HG03280 (cell line): ENCODE results near the gene EPHB4.
"Not testable (repeated sequence)": the region's sequence is repeated elsewhere in the genome, so short reads cannot be mapped to it uniquely, and the experiment has no call there.

Source experiments
- ATAC-seq: cut with Tn5 transposase; IDR thresholded peaks from one replicate; pipeline ENCODE4 v1.9.1; 2021; ENCODE audit warnings: mild to moderate bottlenecking, moderate library complexity; ENCODE audit not compliant: unreplicated experiment

The EPHB4 gene

DNA sequence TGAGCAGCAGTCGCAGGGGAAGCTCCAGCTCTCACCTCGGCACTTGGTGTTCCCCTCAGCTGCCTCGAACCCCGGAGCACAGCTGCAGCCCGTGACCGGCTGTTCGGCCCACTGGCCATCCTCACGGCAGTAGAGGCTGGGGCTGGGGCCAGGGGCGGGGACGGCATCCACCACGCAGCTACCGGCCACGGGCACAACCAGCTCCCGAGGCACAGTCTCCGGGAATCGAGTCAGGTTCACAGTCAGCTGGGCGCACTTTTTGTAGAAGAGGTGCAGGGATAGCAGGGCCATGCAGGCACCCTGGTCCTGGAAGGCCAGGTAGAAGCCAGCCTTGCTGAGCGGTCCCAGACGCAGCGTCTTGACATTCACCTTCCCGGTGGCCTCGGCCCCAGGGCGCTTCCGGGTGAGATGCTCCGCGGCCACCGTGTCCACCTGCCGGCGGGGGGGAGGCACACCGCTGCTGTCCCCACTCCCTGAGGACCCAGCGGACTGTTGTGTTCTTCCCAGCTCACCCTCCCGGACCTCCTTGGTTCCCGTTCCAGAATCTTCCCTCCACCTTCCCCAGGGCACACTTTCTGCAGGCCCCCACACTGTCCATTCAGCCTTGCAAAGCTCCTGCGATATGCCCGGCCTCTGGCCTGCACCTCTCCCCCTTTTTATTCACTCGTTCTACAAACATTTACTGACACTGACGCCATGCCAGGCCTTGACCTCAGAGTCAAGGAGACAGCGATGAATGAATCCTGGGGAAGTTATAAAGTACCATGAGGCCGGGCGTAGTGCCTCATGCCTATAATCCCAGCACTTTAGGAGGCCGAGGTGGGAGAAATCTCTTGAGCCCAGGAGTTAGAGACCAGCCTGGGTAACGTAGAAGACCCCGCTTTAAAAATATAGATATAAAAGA lies 4.8 kb downstream of the EPHB4 start:
- no peak for ATAC-seq

DNA sequence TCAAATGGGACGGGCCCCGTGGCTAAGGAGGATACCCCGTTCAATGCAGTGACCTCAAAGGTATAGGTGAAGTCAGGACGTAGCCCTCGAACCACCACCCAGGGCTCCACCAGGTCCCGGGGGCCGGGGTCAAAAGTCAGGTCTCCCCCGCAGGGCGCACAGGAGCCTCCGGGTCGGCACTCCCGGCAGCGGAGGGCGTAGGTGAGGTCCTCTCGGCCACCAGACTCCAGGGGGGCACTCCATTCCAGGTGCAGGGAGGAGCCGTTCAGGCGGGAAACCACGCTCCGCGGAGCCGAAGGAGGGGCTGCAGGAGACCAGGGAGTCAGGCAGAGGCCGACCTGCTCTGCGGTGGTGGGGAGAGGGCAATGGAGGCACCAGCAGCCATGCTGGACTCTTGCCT lies 7.7 kb downstream of the EPHB4 start:
- no peak for ATAC-seq

DNA sequence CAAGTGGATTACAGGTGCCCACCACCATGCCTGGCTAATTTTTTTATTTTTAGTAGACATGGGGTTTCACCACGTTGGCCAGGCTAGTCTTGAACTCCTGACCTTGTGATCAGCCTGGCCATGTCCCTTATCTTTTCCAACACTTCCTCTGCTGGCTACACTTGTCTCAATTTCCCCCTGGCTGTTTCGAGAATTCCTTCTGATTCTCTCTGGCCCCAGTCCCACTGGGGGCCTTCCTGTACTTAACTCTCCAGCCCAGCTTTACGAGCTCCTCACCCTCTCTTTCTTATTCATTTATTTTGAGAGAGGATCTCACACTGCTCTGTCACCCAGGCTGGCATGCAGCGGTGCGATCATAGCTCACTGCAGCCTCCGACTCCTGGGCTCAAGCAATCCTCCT lies 8.5 kb downstream of the EPHB4 start:
- no peak for ATAC-seq

DNA sequence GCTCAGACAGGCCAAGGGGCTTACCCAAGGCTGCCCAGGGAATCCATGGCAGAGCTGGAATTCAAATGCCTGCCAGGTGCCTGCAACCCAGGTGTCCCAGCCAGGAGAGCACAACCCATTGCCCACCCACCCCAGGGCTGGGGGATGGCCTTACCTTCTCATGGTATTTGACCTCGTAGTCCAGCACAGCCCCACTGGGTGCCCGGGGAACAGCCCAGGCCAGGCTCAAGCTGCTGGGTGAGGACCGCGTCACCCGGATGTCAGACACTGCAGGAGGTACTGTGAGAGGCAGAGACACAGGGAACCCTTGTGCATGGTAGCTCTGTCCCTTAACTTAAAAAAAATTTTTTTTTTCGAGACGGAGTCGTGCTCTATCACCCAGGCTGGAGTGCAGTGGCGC lies 9.0 kb downstream of the EPHB4 start:
- ATAC-seq: no peak

DNA sequence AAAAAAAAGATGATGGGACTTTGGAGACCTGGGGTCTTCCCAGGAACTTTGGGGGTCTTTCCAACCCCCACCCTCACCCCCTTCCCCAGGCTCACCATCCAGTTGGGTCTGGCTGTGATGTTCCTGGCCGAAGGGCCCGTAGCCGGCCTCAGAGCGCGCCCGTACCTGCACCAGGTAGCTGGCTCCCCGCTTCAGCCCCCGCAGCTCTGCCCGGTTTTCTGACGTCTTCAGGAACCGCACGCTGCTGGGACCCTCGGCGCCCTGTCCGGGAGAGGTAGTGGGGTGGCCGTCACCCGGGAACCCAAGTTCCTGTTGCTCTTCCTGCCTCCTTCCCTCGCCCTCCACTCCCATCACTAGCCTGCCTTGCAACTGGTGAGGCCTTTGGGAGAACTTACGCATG lies 10.2 kb downstream of the EPHB4 start:
- no peak for ATAC-seq

DNA sequence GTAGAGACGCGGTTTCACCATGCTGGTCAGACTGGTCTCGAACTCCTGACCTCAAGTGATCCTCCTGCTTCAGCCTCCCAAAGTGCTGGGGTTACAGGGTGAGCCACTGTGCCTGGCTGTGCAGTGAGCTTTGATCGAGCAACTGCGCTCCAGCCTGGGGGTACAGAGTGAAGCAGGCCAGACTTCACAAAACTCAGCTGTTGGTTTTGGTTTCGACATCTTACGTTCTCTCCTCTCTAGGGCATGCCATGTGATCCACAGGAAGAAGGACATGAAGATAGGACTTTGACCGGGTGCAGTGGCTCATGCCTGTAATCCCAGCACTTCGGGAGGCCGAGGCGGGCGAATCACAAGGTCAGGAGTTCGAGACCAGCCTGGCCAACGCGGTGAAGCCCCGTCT lies 10.8 kb downstream of the EPHB4 start:
- ATAC-seq: not testable (repeated sequence)

DNA sequence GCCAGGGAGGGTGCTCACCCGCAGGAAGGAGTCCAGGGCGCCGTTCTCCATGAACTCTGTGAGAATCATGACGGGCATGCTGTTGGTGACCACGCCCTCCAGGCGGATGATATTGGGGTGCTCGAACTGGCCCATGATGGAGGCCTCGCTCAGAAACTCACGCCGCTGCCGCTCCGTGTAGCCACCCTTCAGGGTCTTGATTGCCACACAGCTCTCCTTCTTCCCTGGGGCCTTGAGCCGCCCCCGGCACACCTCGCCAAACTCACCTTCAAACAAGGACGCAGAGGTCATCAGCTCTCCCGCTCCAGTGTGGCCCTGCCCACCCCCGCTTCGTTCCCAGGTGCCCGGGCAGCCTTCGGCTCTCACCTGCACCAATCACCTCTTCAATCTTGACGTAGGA lies 14.6 kb downstream of the EPHB4 start:
- no peak for ATAC-seq

DNA sequence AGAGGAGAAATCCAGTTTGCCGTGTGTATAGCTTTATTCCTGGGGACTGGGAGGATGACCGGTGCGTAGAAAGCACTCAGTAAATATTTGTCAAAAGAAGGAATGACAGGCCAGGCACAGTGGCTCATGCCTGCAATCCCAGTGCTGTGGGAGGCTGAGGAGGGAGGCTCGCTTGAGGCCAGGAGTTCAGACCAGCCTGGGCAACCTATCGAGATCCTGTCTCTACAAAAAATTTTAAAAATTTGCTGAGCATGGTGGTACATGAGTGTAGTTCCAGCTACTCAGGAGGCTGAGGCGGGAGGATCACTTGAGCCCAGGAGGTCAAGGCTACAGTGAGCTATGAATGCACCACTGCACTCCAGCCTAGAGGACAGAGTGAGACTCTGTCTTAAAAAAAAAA lies 15.8 kb downstream of the EPHB4 start:
- ATAC-seq: no peak

DNA sequence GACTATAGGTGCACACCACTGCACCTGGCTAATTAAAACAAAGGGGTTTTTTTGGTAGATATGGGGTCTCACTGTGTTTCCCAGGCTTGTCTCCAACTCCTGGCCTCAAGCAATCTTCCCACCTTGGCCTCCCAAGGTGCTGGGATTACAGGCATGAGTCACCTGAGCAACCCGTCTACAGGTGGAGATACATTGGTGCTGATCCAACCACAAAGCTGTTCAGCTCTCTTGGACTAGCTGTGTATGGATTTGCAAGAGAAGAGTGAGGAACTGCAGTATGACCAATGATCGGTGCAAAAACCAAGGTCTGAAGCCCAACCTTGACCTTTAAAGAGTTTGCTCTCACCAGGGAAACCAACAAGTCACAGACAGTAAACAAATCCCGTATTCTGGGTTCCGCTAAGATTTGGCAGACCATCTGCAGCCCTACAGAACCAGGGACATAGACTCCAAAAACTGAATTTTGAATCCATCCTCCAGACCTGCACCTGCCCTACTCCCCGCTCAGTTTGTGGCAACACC lies 18.9 kb downstream of the EPHB4 start:
- ATAC-seq: no peak

DNA sequence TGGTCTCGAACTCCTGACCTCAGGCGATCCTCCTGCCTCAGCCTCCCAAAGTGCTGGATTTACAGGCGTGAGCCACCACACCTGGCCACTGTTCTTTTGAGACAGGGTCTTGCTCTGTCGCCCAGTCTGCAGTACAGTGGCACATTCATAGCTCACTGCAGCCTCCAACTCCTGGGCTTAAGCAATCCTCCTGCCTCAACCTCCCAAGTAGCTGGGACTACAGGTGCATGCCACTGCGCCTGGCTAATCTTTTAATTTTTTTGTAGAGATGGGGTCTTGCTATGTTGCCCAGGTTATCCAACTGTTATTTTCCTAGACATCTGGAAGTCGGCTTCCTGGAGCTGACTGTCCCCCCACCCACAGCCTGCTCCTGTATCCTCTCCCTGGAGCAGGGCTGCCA lies 20.4 kb downstream of the EPHB4 start:
- ATAC-seq: not testable (repeated sequence)

DNA sequence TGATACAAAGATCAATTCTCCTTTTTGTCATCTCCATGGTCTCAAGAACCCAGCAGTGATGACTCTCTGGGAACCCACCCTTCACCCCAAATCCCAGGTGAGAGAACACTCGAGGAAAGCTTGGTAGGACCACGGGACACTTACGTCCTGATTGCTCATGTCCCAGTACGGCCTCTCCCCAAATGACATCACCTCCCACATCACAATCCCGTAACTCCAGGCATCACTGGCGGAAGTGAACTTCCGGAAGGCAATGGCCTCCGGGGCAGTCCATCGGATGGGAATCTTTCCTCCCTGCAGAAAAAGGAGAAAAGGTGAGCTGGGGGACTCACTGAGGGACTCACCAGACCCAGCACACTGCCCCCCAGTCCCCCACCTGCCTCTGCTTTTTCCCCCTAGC lies 21.0 kb downstream of the EPHB4 start:
- ATAC-seq: no peak

DNA sequence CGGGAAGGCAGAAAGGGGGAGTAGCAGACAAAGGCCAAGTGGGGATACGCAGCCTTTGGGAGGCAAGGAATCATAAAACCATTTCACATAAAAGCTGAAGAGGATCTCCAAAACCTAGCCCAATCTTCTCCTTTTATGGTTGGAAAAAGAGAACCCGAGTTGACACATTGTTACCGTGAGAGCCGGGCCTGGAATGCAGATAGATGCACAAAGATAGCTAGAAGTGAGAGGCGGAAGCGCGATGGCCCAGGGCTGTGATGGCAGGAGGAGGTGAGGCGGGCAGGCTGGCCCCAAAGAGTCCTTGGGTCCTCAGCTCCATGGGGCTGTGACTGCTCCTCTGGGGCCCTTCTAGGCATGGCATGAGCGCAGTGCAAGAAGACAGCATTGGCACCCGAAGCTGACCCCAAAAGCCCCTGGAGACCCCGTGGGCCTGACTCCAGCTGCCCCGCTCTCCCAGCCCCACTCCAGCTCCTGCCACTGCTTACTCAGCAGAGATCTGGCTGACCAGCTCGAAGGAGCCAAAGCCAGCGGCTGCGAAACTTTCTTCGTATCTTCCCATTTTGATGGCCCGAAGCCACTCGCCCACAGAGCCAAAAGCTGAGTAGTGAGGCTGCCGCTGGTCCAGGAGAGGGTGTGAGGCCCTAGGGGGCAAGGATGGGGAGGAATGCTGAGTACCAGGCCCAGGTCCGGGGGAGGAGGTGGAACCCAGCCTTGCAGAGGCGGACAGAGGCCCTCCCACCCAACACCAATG lies 22.5 kb downstream of the EPHB4 start:
- ATAC-seq: no peak

DNA sequence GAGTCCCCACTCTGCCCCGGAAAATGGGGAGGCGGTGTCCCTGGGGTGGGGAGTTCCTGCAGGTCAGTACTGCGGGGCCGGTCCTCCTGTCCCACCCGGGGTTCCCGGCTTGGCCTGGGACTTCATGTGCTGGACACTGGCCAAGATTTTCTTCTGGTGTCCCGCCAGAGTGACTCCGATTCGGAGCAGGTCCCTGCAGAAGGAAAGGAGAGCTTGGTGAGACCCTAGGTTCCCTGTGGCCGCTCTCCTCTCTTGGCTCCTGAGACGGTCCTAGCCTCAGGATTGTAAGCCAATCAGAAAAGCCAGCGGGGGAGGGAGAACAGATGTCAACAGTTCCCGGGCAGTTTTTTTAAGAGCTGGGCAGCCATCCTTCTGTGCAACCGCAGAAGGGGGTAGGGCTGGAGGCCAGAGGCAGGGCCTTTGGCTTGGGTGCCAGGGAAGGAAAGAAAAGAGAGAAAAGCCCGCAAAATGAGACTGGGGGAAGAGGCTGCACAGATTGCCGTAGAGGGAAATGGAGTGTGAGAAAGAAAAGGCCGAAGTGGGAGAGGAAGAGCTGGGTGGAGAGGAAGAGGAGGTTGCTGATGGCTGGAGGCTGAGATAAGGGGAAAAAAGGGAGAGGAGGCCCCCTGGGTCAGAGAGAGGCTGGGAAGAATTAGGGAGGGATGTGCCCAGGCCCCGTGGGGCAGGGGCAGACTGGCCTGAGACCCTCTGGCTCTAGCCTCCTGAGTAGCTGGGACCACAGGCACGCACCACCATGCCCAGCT lies 23.7 kb downstream of the EPHB4 start:
- peak; percentile 88 for ATAC-seq

DNA sequence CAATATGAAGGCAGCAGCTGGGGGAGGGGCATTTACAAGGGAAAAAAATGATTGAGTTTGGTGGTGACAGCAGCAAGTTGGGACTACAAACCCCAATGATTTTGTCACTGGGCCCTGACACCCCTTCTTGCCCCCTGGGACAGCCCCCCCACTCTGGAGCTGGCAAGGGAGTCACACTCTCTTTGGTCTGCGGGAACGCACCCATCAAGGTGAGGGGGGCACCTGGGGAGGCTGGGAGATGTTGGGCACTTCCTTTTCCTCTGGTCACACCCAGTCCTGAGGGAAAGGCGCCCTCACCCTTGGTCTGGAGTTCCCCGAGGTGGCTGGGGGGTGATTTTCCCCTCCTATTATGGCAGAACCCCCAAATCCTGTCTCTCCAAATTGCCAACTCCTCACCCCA lies 24.4 kb downstream of the EPHB4 start:
- ATAC-seq: no peak

DNA sequence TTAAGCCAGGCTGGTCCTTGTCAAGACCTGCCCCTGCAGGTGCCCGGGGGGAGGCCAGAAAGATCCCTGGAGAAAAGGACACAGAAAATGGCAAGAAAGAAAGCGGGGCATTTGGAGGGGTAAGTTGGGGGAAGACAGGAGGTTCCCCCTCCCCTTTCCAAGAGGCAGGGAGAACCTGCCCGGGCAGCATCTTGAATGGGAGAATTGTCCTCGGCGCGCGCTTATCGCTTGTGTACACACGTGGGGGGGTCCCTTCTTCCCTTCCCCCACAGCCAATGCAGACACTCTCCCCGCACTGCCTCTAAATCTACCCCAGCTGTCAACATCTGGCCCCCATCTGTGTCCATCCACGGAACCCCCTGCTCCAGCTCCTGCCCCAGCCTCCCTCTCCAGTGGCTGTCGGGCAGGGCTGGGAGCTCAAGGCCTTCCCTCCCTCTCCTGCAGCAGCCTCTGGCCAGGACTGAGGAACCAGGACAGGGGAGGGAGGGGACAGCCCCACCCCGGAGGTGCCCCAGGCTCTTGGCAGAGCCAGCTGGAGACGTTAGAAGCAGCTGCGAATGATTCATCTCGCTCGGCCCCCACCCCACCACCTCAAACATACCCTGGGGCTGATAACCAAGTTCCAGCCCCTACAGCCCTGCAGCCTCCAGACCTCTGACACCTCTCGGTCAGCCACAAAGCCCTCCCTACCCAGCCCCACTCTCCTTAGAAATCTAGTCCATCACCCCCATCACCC lies 25.3 kb downstream of the EPHB4 start:
- ATAC-seq: no peak

DNA sequence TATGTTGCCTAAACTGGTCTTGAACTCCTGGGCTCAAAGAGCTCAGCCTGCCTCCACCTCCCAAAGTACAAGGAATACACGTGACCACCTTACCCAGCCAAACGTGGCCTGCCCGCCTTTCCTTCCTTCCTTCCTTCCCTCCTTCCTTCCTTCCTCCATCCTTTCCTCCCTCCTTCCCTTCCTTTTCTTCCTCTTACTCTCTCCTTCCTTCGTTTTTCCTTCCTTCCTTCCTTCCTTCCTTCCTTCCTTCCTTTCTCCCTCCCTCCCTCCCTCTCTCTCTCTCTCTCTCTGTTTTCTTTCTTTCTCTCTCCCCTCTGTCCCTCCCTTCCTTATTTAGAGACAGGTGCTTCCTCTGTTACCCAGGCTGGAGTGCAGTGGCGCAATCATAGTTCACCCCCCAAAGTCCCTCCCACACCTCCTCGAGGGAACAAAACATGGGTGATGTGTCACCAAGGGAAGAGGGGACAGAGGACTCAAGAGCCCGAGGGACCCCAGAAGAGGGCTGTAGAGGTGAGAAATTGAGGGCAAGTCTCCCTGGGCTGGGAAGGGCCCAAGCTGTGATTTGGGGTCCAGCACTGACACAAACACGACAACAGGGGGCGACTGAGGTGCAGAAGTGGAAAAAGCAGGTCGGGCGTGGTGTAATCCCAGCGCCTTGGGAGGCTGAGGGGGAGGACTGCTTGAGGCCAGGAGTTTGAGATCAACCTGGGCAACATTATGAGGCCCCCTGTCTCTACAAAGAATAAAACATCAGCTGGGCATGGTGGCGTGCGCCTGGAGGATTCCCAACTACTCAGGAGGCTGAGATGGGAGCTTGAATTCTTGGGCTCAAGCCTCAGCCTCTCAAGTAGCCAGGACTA lies 28.1 kb downstream of the EPHB4 start:
- no peak for ATAC-seq

DNA sequence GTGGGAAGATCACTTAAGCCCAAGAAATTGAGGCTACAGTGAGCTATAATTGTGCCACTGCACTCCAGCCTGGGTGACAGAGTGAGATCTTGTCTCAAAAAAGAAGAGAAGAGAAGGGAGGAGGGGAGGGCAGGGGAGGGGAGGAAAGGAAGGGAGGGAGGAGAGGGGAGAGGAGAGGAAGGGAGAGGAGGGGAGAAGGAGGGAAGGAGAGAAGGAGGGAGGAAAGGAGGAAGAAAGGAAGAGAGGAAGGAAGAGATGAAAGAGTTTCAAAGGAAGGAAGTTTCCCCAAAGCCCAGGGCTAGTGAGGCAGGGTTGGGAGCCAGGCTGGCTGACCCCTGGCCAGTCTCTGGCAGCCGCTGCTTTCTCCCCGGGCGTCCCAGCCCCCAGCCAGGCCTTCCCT lies 32.6 kb downstream of the EPHB4 start:
- ATAC-seq: no peak

DNA sequence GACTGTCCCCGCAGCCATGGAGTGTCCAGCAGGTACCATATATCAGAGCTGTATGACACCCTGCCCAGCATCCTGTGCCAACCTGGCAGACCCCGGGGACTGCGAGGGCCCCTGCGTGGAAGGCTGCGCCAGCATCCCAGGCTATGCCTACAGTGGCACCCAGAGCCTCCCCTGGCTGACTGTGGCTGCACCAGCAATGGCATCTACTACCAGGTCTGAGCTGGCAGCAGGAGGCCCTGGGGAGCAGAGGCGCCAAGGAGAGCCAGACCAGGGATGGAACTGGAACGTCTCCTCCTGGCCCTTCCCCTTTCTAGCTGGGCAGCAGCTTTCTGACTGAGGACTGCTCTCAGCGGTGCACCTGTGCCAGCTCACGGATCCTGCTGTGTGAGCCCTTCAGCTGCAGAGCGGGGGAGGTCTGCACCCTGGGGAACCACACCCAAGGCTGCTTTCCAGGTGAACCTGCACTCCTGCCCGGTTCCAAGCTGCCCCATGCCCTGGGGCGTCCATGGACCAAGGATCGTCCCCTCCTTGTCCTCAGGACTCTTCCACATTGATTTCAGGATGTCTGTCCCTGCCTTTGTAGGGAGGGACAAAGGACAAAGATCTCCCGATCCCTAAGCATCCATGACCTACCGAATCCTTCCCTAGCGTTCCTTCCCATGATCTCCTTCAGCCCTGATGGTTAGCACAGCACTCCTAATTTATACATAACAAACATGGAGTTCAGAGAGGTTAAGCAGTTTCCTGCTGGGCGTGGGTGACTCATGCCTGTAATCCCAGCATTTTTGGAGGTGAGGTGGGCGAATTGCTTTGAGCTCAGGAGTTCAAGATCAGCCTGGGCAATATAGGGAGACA lies 33.3 kb downstream of the EPHB4 start:
- ATAC-seq: no peak
